Measurements from ENCODE around the gene ECHDC3. TPM values are rescaled to one million over a fixed set of nuclear protein-coding genes. Genes with fewer than 3 reads are reported as not detected.

Gene ECHDC3
- total RNA-seq, 1 donor from 2014 or later = 6.1 TPM

- peaks cover 3% of the 10 kb centered on the region for H3K4me1 Mint-ChIP-seq (ENCODE audit: unreplicated experiment)
- no peaks in the 10 kb centered on the region for H3K9me3 Mint-ChIP-seq (ENCODE audit: unreplicated experiment)
- TF ChIP-seq, protein P1, sequence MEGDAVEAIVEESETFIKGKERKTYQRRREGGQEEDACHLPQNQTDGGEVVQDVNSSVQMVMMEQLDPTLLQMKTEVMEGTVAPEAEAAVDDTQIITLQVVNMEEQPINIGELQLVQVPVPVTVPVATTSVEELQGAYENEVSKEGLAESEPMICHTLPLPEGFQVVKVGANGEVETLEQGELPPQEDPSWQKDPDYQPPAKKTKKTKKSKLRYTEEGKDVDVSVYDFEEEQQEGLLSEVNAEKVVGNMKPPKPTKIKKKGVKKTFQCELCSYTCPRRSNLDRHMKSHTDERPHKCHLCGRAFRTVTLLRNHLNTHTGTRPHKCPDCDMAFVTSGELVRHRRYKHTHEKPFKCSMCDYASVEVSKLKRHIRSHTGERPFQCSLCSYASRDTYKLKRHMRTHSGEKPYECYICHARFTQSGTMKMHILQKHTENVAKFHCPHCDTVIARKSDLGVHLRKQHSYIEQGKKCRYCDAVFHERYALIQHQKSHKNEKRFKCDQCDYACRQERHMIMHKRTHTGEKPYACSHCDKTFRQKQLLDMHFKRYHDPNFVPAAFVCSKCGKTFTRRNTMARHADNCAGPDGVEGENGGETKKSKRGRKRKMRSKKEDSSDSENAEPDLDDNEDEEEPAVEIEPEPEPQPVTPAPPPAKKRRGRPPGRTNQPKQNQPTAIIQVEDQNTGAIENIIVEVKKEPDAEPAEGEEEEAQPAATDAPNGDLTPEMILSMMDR (IDR thresholded peaks at IDR 0.05; ENCODE audit: unreplicated experiment) = peak; percentile 71
Measured at GRCh38 chr10:11757821-11758463, 15.8 kb downstream of the ECHDC3 start.

DNA sequence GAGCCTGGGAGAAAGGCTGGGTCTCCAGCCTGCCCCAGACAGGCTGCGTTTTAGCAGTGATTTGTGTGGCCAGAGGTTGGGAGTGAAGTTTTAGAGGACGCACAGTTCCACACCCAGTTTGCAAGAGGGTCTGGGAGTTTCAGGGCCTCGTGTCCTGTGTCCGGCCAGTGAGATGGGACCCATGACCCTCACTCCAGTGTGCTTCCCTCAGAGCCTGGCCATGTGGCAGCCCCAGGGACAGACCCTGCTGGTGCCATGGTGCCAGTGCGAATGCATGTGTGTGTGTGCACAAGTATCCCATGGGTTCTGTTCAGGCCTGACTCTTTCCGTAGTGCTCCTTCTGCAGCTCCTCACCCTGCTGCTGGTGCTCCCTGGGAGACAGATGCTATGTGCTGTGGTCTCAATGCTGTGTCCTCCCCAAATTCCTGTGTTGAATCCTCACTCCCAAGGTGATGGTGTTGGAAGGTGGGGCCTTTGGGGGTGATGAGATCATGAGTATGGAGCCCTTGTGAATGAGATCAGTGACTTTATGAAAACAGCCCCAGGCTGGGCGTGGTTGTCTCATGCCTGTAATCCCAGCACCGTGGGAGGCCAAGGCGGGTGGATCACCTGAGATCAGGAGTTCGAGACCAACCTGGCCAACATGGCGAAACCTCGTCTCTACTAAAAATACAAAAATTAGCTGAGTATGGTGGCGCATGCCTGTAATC is 16.5 kb downstream of the ECHDC3 start:
- Mint-ChIP-seq H3K9me3 (ENCODE audit: unreplicated experiment) (no peaks in the 10 kb centered on the region), H3K36me3 (ENCODE audit: low read depth, unreplicated experiment) (no peaks in the 10 kb centered on the region), H3K27me3 (ENCODE audit: unreplicated experiment) (peaks cover 2% of the 10 kb centered on the region), H3K4me3 (ENCODE audit: unreplicated experiment) (no peak overlapping the region), H3K4me1 (ENCODE audit: unreplicated experiment) (peaks cover 3% of the 10 kb centered on the region), H3K27ac (ENCODE audit: unreplicated experiment) (peak overlapping the region; percentile 30)
- no peak for DNase-seq (ENCODE audit: low spot score)
- TF ChIP-seq, protein P1 (IDR thresholded peaks at IDR 0.05; ENCODE audit: unreplicated experiment) = no peak

More at GRCh38 chr10:11757821-11758463, 15.8 kb downstream of the ECHDC3 start:
- DNase-seq (ENCODE audit: low spot score) = peak; percentile 89
- no peak overlapping the region for H3K4me3 Mint-ChIP-seq (ENCODE audit: unreplicated experiment)
- peaks cover 2% of the 10 kb centered on the region for H3K27me3 Mint-ChIP-seq (ENCODE audit: unreplicated experiment)
- H3K27ac Mint-ChIP-seq (ENCODE audit: unreplicated experiment) = peak overlapping the region; percentile 30
- no peaks in the 10 kb centered on the region for H3K36me3 Mint-ChIP-seq (ENCODE audit: low read depth, unreplicated experiment)

- H3K4me1 Mint-ChIP-seq (ENCODE audit: unreplicated experiment) = peaks cover 3% of the 10 kb centered on the region
- no peaks in the 10 kb centered on the region for H3K9me3 Mint-ChIP-seq (ENCODE audit: unreplicated experiment)
Measured at GRCh38 chr10:11759347-11759746, 17.2 kb downstream of the ECHDC3 start.

GRCh38 chr10:11760151-11760550 is 18.0 kb downstream of the ECHDC3 start:
- TF ChIP-seq, protein P1 (IDR thresholded peaks at IDR 0.05; ENCODE audit: unreplicated experiment) = no peak
- H3K27me3 Mint-ChIP-seq (ENCODE audit: unreplicated experiment) = peaks cover 2% of the 10 kb centered on the region
- H3K9me3 Mint-ChIP-seq (ENCODE audit: unreplicated experiment) = no peaks in the 10 kb centered on the region
- H3K36me3 Mint-ChIP-seq (ENCODE audit: low read depth, unreplicated experiment) = no peaks in the 10 kb centered on the region
- no peak for DNase-seq (ENCODE audit: low spot score)
- H3K27ac Mint-ChIP-seq (ENCODE audit: unreplicated experiment) = no peak overlapping the region
- no peak overlapping the region for H3K4me3 Mint-ChIP-seq (ENCODE audit: unreplicated experiment)
- peaks cover 3% of the 10 kb centered on the region for H3K4me1 Mint-ChIP-seq (ENCODE audit: unreplicated experiment)

More at GRCh38 chr10:11759347-11759746, 17.2 kb downstream of the ECHDC3 start:
- Mint-ChIP-seq H3K36me3 (ENCODE audit: low read depth, unreplicated experiment) (no peaks in the 10 kb centered on the region), H3K4me3 (ENCODE audit: unreplicated experiment) (no peak overlapping the region), H3K27me3 (ENCODE audit: unreplicated experiment) (peaks cover 2% of the 10 kb centered on the region), H3K27ac (ENCODE audit: unreplicated experiment) (no peak overlapping the region)
- TF ChIP-seq, protein P1 (IDR thresholded peaks at IDR 0.05; ENCODE audit: unreplicated experiment) = no peak
- no peak for DNase-seq (ENCODE audit: low spot score)

DNA sequence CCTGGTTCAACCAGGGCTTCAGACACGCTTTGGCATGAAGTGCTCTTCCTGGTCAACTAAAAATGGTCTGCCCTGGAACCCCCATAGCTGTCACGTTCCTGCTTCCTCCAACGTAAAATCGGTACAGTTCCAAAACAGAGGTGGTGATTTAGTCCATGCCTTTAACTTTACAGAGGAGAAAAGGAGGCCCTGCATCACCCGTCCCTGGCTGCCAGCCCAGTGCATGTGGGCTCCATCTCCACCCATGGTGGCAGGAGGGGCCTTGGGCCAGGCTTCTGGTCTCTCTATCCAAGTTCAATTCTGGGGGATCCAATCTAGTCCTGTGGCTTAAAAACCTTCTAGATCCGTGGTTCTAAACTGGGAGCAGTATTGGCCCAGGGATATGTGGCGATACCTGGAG is 18.7 kb downstream of the ECHDC3 start:
- H3K27me3 Mint-ChIP-seq (ENCODE audit: unreplicated experiment) = peaks cover 2% of the 10 kb centered on the region
- H3K9me3 Mint-ChIP-seq (ENCODE audit: unreplicated experiment) = no peaks in the 10 kb centered on the region
- H3K36me3 Mint-ChIP-seq (ENCODE audit: low read depth, unreplicated experiment) = no peaks in the 10 kb centered on the region
- no peak overlapping the region for H3K27ac Mint-ChIP-seq (ENCODE audit: unreplicated experiment)
- TF ChIP-seq, protein P1 (IDR thresholded peaks at IDR 0.05; ENCODE audit: unreplicated experiment) = no peak
- no peak for DNase-seq (ENCODE audit: low spot score)
- H3K4me3 Mint-ChIP-seq (ENCODE audit: unreplicated experiment) = no peak overlapping the region
- peaks cover 3% of the 10 kb centered on the region for H3K4me1 Mint-ChIP-seq (ENCODE audit: unreplicated experiment)

Measured in endothelial cell (in vitro differentiated cells).